Measurements from ENCODE around the gene P2RX6. TPM values are rescaled to one million over a fixed set of nuclear protein-coding genes. Genes with fewer than 3 reads are reported as not detected.
"Not testable (repeated sequence)": the region's sequence is repeated elsewhere in the genome, so short reads cannot be mapped to it uniquely, and the experiment has no call there.

P2RX6 gene
- total RNA-seq, 6 experiments from 2014 or later, result 0.09 to 1.4 (median 0.42) TPM; not detected in 1

GRCh38 chr22:21045585-21046294, 30.8 kb downstream of the P2RX6 start, which contains the start of gene LRRC74B:
TSS of gene LRRC74B (plus strand) at chr22:21045946. CDS start at chr22:21045987, 41 bp downstream.
- H3K36me3 ChIP-seq, result no peaks in the 10 kb centered on the region
- intact Hi-C loops (cut with DNase I), result no loop called here
- DNase-seq (peak; percentile 75 to 84 (median 84)), ATAC-seq (peak; percentile 82 to 95 (median 90))
- no peaks in the 10 kb centered on the region for H3K9me3 ChIP-seq
- H3K27me3 ChIP-seq, result no peaks in the 10 kb centered on the region
- whole genome bisulfite sequencing (ENCODE audit: insufficient coverage, low coverage, low lambda C conversion rate, missing lambda C conversion rate), result 16% methylated on average over 14 of the region's 47 CpGs
- peak within 1 kb of the TSS in 2 of 3 donors; percentile 7 to 15 for H3K4me3 ChIP-seq
- TF ChIP-seq CTCF (IDR thresholded peaks at IDR 0.05) (no peak), POLR2A (IDR thresholded peaks at IDR 0.05) (no peak)
- no peak within 1 kb of the TSS for H3K27ac ChIP-seq
- H3K4me1 ChIP-seq, result peaks cover 0 to 4% (median 0%) of the 10 kb centered on the region in 4 donors

- Histone ChIP-seq H3K4me1 (peaks cover 0 to 4% (median 0%) of the 10 kb centered on the region in 4 donors), H3K27ac (no peak overlapping the region), H3K9me3 (no peaks in the 10 kb centered on the region), H3K27me3 (no peaks in the 10 kb centered on the region), H3K36me3 (no peaks in the 10 kb centered on the region), H3K4me3 (no peak overlapping the region)
- no peak for ATAC-seq
- no peak for TF ChIP-seq POLR2A (IDR thresholded peaks at IDR 0.05)
- no peak for TF ChIP-seq CTCF (IDR thresholded peaks at IDR 0.05)
- intact Hi-C loops (cut with DNase I), result no loop called here
- DNase-seq, result peak in 1 of 3 donors; percentile 40
- 77% methylated on average over 5 of the region's 14 CpGs for WGBS (ENCODE audit: insufficient coverage, low coverage, low lambda C conversion rate, missing lambda C conversion rate)
These were observed 32.2 kb downstream of the P2RX6 start for GRCh38 chr22:21047035-21047661.

GRCh38 chr22:21047730-21048129, 32.8 kb downstream of the P2RX6 start:
- Histone ChIP-seq H3K36me3 (no peaks in the 10 kb centered on the region), H3K4me1 (peaks cover 0 to 4% (median 0%) of the 10 kb centered on the region in 4 donors), H3K27me3 (no peaks in the 10 kb centered on the region), H3K9me3 (no peaks in the 10 kb centered on the region), H3K27ac (no peak overlapping the region), H3K4me3 (no peak overlapping the region)
- DNase-seq, result no peak
- no peak for TF ChIP-seq POLR2A (IDR thresholded peaks at IDR 0.05)
- TF ChIP-seq CTCF (IDR thresholded peaks at IDR 0.05), result no peak
- WGBS (ENCODE audit: insufficient coverage, low coverage, low lambda C conversion rate, missing lambda C conversion rate), result no CpG with 5 or more reads among the region's 7 CpGs
- ATAC-seq, result no peak
- intact Hi-C loops (cut with DNase I), result no loop called here

- H3K4me1 ChIP-seq; DNase-seq; H3K27ac ChIP-seq; ATAC-seq; intact Hi-C loops (cut with DNase I); H3K36me3 ChIP-seq; H3K4me3 ChIP-seq; H3K27me3 ChIP-seq; H3K9me3 ChIP-seq: not testable (repeated sequence)
- WGBS (ENCODE audit: insufficient coverage, low coverage, low lambda C conversion rate, missing lambda C conversion rate), result 80% methylated on average over 1 of the region's 5 CpGs
These were observed 33.5 kb downstream of the P2RX6 start for GRCh38 chr22:21048448-21048847.

GRCh38 chr22:21048965-21049364, 34.0 kb downstream of the P2RX6 start:
- H3K27ac ChIP-seq; H3K36me3 ChIP-seq; H3K9me3 ChIP-seq; intact Hi-C loops (cut with DNase I); H3K4me3 ChIP-seq; H3K4me1 ChIP-seq; DNase-seq; H3K27me3 ChIP-seq: not testable (repeated sequence)
- WGBS (ENCODE audit: insufficient coverage, low coverage, low lambda C conversion rate, missing lambda C conversion rate), result 92% methylated on average over 2 of the region's 12 CpGs
- peak in 1 of 4 donors; percentile 7 for ATAC-seq

Data from right lobe of liver (tissue), 6 donors.